MM.1S (cell line): ENCODE measurements around the gene HRCT1.

Experiments
- DNase-seq: peaks from one replicate; pipeline ENCODE4 v3.0.0-alpha.2; 2015
- H2AFZ ChIP-seq: fragments of 300-600 bp; sonication (generic); 2 replicates; pipeline ENCODE4 v1.6.0; 2016; ENCODE audit warnings: antibody characterized with exemption, low read length
- H3F3A ChIP-seq: fragments of 300-600 bp; sonication (generic); 2 replicates; pipeline ENCODE4 v1.6.1; 2016; ENCODE audit warnings: mild to moderate bottlenecking, antibody characterized with exemption, low read length, moderate library complexity, mixed read lengths; ENCODE audit not compliant: insufficient read depth
- H3K27ac ChIP-seq: fragments of 300-600 bp; sonication (generic); 2 replicates; pipeline ENCODE4 v1.5.1; 2016; ENCODE audit warnings: mild to moderate bottlenecking, low read length
- H3K27me3 ChIP-seq: fragments of 300-600 bp; sonication (generic); replicated peaks from 2 replicates; pipeline ENCODE4 v1.6.0; 2016; ENCODE audit warnings: low read length; ENCODE audit not compliant: insufficient read depth
- H3K36me3 ChIP-seq: fragments of 300-600 bp; sonication (generic); replicated peaks from 2 replicates; pipeline ENCODE4 v1.6.1; 2016; ENCODE audit warnings: mild to moderate bottlenecking, low read length, mixed read lengths; ENCODE audit not compliant: insufficient read depth
- H3K4me1 ChIP-seq: fragments of 300-600 bp; sonication (generic); 2 replicates; pipeline ENCODE4 v1.6.1; 2016; ENCODE audit warnings: low read length, mixed read lengths
- H3K4me2 ChIP-seq: fragments of 300-600 bp; sonication (generic); 2 replicates; pipeline ENCODE4 v1.6.0; 2016; ENCODE audit warnings: low read depth, low read length
- H3K4me3 ChIP-seq: fragments of 300-600 bp; sonication (generic); 2 replicates; pipeline ENCODE4 v1.5.1; 2016; ENCODE audit warnings: low read length, mixed read lengths
- H3K79me2 ChIP-seq: fragments of 300-600 bp; sonication (generic); 2 replicates; pipeline ENCODE4 v1.6.1; 2016; ENCODE audit warnings: mixed run types, low read length, mixed read lengths
- H3K9ac ChIP-seq: fragments of 300-600 bp; sonication (generic); 2 replicates; pipeline ENCODE4 v1.6.1; 2016; ENCODE audit warnings: low read length, mixed read lengths
- H3K9me2 ChIP-seq: fragments of 300-600 bp; sonication (generic); replicated peaks from 2 replicates; pipeline ENCODE4 v1.6.1; 2016; ENCODE audit warnings: mild to moderate bottlenecking, low read length, mixed read lengths; ENCODE audit not compliant: insufficient read depth
- H3K9me3 ChIP-seq: fragments of 300-600 bp; sonication (generic); replicated peaks from 2 replicates; pipeline ENCODE4 v1.6.1; 2016; ENCODE audit warnings: mild to moderate bottlenecking, low read length, mixed read lengths; ENCODE audit not compliant: insufficient read depth
- H4K20me1 ChIP-seq: fragments of 300-600 bp; sonication (generic); 2 replicates; pipeline ENCODE4 v1.6.1; 2016; ENCODE audit warnings: mild to moderate bottlenecking, low read length, moderate library complexity, mixed read lengths; ENCODE audit not compliant: insufficient read depth
- CTCF ChIP-seq: fragments of 300-600 bp; sonication (generic); IDR thresholded peaks from 2 replicates; pipeline ENCODE4 v1.5.1; 2016; ENCODE audit warnings: antibody characterized with exemption, low read length, mixed read lengths
- EZH2 ChIP-seq: fragments of 300-600 bp; sonication (generic); optimal IDR thresholded peaks from 2 replicates; pipeline ENCODE3; 2017; ENCODE audit warnings: low read depth, mild to moderate bottlenecking, antibody characterized with exemption, low read length, mixed read lengths
- EZH2phosphoT487 ChIP-seq: fragments of 300-600 bp; sonication (generic); IDR thresholded peaks from 2 replicates; pipeline ENCODE4 v1.6.1; 2018; ENCODE audit warnings: antibody characterized with exemption, low read length

Gene HRCT1

GRCh38 chr9:35918780-35919179 is 12.8 kb downstream of the HRCT1 start:
- no peak overlapping the region for H3K9ac ChIP-seq
- no peaks in the 10 kb centered on the region for H3K9me3 ChIP-seq
- H3K36me3 ChIP-seq: no peaks in the 10 kb centered on the region
- TF ChIP-seq EZH2phosphoT487 (no peak), CTCF (no peak), EZH2 (no peak)
- H2AFZ ChIP-seq: no peak overlapping the region
- H3K4me1 ChIP-seq: peaks cover 6% of the 10 kb centered on the region
- H3K9me2 ChIP-seq: no peaks in the 10 kb centered on the region
- H3K27me3 ChIP-seq: no peaks in the 10 kb centered on the region
- no peak for DNase-seq
- H3K27ac ChIP-seq: no peak overlapping the region
- no peak overlapping the region for H3K4me3 ChIP-seq
- H3F3A ChIP-seq: peaks cover 5% of the 10 kb centered on the region
- H3K4me2 ChIP-seq: no peak overlapping the region
- H3K79me2 ChIP-seq: no peaks in the 10 kb centered on the region
- H4K20me1 ChIP-seq: no peaks in the 10 kb centered on the region

GRCh38 chr9:35919212-35920008 is 13.4 kb downstream of the HRCT1 start:
- H3K4me2 ChIP-seq: no peak overlapping the region
- H3K4me1 ChIP-seq: peaks cover 13% of the 10 kb centered on the region
- no peaks in the 10 kb centered on the region for H3K9me2 ChIP-seq
- H3K27ac ChIP-seq: no peak overlapping the region
- H3K4me3 ChIP-seq: no peak overlapping the region
- no peaks in the 10 kb centered on the region for H3K36me3 ChIP-seq
- no peaks in the 10 kb centered on the region for H3K79me2 ChIP-seq
- peaks cover 10% of the 10 kb centered on the region for H3F3A ChIP-seq
- H3K27me3 ChIP-seq: no peaks in the 10 kb centered on the region
- H3K9ac ChIP-seq: no peak overlapping the region
- H4K20me1 ChIP-seq: no peaks in the 10 kb centered on the region
- TF ChIP-seq CTCF (no peak), EZH2 (no peak), EZH2phosphoT487 (no peak)
- no peak overlapping the region for H2AFZ ChIP-seq
- no peaks in the 10 kb centered on the region for H3K9me3 ChIP-seq
- DNase-seq: no peak

GRCh38 chr9:35920051-35920620 is 14.1 kb downstream of the HRCT1 start:
- peaks cover 15% of the 10 kb centered on the region for H3K4me1 ChIP-seq
- H3K9ac ChIP-seq: no peak overlapping the region
- H3K27me3 ChIP-seq: no peaks in the 10 kb centered on the region
- H3K36me3 ChIP-seq: no peaks in the 10 kb centered on the region
- no peak overlapping the region for H3K27ac ChIP-seq
- H3K9me2 ChIP-seq: no peaks in the 10 kb centered on the region
- no peak overlapping the region for H3K4me2 ChIP-seq
- H3F3A ChIP-seq: peaks cover 10% of the 10 kb centered on the region
- no peaks in the 10 kb centered on the region for H3K79me2 ChIP-seq
- H3K9me3 ChIP-seq: no peaks in the 10 kb centered on the region
- DNase-seq: no peak
- H3K4me3 ChIP-seq: no peak overlapping the region
- TF ChIP-seq EZH2: no peak
- TF ChIP-seq CTCF: no peak
- no peak for TF ChIP-seq EZH2phosphoT487
- no peak overlapping the region for H2AFZ ChIP-seq
- no peaks in the 10 kb centered on the region for H4K20me1 ChIP-seq
